H1 (cell line): ENCODE measurements around the gene IGLL5. TPM values are rescaled to one million over a fixed set of nuclear protein-coding genes. Genes with fewer than 3 reads are reported as not detected.

Source experiments
- POLR2AphosphoS5 ChIP-seq: IDR thresholded peaks from 2 replicates; pipeline ENCODE4 v1.6.1; 2011; ENCODE audit warnings: low read depth, low read length
- TAF7 ChIP-seq: optimal IDR thresholded peaks from 2 replicates; pipeline ENCODE3; 2011; ENCODE audit warnings: low read depth, mild to moderate bottlenecking, inconsistent platforms, low read length, moderate library complexity, borderline replicate concordance
- polyA plus RNA-seq, 7 experiments: library from polyadenylated mRNA; depleted of rRNA in 3 of 7; stranded (reverse) in 5 of 7; unstranded in 2 of 7; fragments of >200 nt in 5 of 7; fragments of 200-250 nt in 2 of 7; gene quantifications; 1 replicate in 5 of 7; 2 replicates in 1 of 7; 4 replicates in 1 of 7; pipeline versions ENCODE4 v1.2.1 to v1.2.3, GENCODE V29; 2011 to 2013; ENCODE audit warnings: missing spikeins in 2 of 7, mixed read lengths in 2 of 7
- total RNA-seq: library from RNA; stranded (reverse); fragmentation: NEBNext Ultra II Directional; extraction: Animal tissue kit (Norgen Biotek cat#: 25700); gene quantifications from 2 replicates; pipeline ENCODE4 v1.2.1, GENCODE V29; 2021
- TF ChIP-seq, protein P1 (sequence below): fragments of 300-600 bp; sonication (generic); IDR thresholded peaks from 2 replicates; pipeline ENCODE4 v1.7.1; 2012; ENCODE audit warnings: low read length, moderate library complexity, mild to moderate bottlenecking, inconsistent platforms; ENCODE audit not compliant: insufficient replicate concordance

The IGLL5 gene
- total and polyA plus RNA-seq, 2 of the 8 experiments (the other 6 are each of a cell fraction or from before 2014, with no cell fraction given): not detected

DNA sequence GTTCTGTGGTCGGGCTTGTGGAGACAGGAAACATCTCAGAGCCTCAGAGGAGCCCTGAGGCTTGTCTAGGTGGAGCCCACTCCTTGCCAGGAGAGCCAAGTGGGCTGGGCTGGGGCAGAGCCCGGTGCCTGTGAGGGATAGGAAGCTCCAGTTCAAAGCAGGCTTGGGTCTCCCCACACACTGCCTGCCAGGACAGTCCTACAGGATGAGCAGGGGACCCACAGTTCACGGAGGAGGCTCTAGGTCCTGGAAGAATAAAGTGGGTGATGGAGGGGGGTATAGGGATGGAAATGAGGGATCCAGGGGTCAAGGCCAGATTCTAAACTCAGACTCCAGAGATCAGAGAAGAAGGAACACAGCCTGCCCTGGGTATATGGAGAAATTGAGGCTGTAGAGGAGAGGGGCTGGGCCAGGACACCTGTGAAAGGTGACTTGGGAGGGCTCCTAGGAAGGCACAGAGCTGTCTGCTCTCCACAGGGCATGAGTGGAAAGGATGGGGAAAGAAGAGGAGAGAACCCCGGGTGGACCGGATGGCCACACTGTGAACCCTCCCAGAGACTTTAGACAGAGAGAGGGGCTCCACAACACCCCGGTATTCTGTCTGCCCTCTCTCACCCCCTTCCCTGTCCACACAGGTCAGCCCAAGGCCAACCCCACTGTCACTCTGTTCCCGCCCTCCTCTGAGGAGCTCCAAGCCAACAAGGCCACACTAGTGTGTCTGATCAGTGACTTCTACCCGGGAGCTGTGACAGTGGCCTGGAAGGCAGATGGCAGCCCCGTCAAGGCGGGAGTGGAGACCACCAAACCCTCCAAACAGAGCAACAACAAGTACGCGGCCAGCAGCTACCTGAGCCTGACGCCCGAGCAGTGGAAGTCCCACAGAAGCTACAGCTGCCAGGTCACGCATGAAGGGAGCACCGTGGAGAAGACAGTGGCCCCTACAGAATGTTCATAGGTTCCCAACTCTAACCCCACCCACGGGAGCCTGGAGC, 7.4 kb downstream of the IGLL5 start (continued):
- TF ChIP-seq TAF7: no peak
- TF ChIP-seq, protein P1, sequence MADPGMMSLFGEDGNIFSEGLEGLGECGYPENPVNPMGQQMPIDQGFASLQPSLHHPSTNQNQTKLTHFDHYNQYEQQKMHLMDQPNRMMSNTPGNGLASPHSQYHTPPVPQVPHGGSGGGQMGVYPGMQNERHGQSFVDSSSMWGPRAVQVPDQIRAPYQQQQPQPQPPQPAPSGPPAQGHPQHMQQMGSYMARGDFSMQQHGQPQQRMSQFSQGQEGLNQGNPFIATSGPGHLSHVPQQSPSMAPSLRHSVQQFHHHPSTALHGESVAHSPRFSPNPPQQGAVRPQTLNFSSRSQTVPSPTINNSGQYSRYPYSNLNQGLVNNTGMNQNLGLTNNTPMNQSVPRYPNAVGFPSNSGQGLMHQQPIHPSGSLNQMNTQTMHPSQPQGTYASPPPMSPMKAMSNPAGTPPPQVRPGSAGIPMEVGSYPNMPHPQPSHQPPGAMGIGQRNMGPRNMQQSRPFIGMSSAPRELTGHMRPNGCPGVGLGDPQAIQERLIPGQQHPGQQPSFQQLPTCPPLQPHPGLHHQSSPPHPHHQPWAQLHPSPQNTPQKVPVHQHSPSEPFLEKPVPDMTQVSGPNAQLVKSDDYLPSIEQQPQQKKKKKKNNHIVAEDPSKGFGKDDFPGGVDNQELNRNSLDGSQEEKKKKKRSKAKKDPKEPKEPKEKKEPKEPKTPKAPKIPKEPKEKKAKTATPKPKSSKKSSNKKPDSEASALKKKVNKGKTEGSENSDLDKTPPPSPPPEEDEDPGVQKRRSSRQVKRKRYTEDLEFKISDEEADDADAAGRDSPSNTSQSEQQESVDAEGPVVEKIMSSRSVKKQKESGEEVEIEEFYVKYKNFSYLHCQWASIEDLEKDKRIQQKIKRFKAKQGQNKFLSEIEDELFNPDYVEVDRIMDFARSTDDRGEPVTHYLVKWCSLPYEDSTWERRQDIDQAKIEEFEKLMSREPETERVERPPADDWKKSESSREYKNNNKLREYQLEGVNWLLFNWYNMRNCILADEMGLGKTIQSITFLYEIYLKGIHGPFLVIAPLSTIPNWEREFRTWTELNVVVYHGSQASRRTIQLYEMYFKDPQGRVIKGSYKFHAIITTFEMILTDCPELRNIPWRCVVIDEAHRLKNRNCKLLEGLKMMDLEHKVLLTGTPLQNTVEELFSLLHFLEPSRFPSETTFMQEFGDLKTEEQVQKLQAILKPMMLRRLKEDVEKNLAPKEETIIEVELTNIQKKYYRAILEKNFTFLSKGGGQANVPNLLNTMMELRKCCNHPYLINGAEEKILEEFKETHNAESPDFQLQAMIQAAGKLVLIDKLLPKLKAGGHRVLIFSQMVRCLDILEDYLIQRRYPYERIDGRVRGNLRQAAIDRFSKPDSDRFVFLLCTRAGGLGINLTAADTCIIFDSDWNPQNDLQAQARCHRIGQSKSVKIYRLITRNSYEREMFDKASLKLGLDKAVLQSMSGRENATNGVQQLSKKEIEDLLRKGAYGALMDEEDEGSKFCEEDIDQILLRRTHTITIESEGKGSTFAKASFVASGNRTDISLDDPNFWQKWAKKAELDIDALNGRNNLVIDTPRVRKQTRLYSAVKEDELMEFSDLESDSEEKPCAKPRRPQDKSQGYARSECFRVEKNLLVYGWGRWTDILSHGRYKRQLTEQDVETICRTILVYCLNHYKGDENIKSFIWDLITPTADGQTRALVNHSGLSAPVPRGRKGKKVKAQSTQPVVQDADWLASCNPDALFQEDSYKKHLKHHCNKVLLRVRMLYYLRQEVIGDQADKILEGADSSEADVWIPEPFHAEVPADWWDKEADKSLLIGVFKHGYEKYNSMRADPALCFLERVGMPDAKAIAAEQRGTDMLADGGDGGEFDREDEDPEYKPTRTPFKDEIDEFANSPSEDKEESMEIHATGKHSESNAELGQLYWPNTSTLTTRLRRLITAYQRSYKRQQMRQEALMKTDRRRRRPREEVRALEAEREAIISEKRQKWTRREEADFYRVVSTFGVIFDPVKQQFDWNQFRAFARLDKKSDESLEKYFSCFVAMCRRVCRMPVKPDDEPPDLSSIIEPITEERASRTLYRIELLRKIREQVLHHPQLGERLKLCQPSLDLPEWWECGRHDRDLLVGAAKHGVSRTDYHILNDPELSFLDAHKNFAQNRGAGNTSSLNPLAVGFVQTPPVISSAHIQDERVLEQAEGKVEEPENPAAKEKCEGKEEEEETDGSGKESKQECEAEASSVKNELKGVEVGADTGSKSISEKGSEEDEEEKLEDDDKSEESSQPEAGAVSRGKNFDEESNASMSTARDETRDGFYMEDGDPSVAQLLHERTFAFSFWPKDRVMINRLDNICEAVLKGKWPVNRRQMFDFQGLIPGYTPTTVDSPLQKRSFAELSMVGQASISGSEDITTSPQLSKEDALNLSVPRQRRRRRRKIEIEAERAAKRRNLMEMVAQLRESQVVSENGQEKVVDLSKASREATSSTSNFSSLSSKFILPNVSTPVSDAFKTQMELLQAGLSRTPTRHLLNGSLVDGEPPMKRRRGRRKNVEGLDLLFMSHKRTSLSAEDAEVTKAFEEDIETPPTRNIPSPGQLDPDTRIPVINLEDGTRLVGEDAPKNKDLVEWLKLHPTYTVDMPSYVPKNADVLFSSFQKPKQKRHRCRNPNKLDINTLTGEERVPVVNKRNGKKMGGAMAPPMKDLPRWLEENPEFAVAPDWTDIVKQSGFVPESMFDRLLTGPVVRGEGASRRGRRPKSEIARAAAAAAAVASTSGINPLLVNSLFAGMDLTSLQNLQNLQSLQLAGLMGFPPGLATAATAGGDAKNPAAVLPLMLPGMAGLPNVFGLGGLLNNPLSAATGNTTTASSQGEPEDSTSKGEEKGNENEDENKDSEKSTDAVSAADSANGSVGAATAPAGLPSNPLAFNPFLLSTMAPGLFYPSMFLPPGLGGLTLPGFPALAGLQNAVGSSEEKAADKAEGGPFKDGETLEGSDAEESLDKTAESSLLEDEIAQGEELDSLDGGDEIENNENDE: no peak
- TF ChIP-seq POLR2AphosphoS5: no peak
- TF ChIP-seq, all 59 proteins: peak for 0
